ENCODE measurements around the gene USHBP1.

DNA sequence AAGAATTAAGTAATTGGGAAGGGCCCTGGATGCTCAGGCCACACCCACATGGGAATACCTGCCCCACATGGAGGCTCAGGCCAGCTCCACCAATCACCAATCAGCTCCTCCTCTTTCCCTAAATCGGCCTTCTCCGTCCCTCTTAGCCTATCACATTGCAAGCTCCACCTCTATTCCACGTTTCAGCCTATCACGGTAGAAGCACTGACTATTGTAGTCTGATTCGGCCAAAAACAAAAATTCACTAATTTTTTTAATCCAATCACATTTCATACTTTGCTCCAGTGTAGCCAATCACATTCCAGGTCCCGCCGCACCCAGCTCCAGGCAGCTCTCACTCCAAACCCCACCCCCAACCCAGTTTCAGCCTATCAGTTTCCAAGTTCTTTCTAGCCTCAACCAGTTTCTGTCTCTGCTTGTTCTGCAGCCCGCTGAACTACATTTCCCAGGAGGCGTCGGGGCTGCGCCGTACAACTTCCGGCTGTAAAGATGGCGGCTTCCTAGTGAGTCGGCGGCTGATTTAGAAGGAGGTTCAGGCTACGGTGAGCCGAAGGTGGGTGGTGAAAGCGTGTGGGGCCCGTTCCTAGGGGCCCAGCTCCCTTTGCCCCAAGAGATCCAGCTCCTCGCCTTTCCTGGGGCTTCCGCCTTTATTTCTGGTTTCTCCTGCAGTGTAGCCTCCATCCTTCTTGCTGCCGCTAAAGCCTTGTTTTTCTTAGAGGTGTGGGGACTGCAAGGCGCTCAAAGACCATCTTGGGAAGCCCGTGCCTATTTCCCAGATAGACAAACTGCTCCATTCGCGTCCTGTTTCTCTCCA, 2.6 kb upstream of the USHBP1 start, which contains the start of gene BABAM1:
- TF ChIP-seq EZH2phosphoT487 (conservative IDR thresholded peaks at IDR 0.05; ENCODE audit: low read length) = no peak
- TF ChIP-seq, protein P1, sequence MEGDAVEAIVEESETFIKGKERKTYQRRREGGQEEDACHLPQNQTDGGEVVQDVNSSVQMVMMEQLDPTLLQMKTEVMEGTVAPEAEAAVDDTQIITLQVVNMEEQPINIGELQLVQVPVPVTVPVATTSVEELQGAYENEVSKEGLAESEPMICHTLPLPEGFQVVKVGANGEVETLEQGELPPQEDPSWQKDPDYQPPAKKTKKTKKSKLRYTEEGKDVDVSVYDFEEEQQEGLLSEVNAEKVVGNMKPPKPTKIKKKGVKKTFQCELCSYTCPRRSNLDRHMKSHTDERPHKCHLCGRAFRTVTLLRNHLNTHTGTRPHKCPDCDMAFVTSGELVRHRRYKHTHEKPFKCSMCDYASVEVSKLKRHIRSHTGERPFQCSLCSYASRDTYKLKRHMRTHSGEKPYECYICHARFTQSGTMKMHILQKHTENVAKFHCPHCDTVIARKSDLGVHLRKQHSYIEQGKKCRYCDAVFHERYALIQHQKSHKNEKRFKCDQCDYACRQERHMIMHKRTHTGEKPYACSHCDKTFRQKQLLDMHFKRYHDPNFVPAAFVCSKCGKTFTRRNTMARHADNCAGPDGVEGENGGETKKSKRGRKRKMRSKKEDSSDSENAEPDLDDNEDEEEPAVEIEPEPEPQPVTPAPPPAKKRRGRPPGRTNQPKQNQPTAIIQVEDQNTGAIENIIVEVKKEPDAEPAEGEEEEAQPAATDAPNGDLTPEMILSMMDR (IDR thresholded peaks at IDR 0.05; ENCODE audit: insufficient read depth, low read length, poor library complexity, severe bottlenecking) = no peak
